ENCODE data around the gene HDHD2.

DNA sequence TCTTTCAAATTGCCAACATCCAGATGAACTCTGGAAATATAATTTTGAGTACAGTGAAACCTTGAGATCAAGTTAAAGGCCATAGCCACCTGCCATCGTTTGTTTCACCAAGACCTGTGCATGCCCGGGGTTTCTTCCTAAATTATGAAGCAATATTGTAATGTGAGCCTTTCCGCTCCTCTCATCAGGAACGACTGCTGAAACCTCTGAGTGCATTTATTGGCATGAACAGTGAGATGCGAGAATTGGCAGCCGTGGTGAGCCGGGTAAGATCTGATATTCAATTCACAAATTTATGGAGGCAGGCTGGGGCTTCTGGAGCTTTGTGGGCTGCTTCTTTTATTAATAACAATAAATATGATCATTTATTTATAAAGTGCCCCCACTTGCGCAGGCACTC is 87.2 kb downstream of the HDHD2 start:
- TF ChIP-seq CTCF (IDR thresholded peaks at IDR 0.05; ENCODE audit: low read length) (no peak), EZH2phosphoT487 (IDR thresholded peaks at IDR 0.05; ENCODE audit: low read length) (no peak), EZH2 (optimal IDR thresholded peaks at IDR 0.05; ENCODE audit: low read depth, low read length) (no peak)

All from MM.1S (cell line).